Activated effector memory CD4-positive, alpha-beta T cell treated with Interleukin-2 at 50 U/mL for 16 hours (primary cell): ENCODE data around the gene KSR2.
"Not testable (repeated sequence)": the region's sequence is repeated elsewhere in the genome, so short reads cannot be mapped to it uniquely, and the experiment has no call there.

ENCODE experiments used
- DNase-seq: peaks from one replicate; pipeline ENCODE4 v3.0.0-alpha.2; 2020

Gene KSR2

DNA sequence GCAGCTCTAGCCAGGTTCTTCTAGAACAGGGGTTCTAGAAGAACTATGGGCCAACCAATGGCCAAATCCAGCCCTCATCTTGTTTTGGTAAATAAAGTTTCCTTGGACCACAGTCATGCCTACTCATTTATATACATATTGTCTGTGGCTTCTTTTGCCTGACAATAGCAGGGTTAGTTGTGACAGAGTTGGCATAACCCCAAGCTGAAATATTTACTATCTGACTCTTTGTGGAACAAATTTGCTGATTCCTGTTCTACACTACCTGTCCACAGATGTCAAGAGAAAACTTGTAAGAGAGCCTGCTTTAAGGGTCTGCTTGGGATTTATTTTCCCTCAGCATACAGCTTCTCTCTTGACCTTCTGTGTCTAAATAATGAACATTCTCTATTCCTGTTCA is 289.0 kb downstream of the KSR2 start:
- no peak for DNase-seq

- no peak for DNase-seq
Observed at GRCh38 chr12:117674763-117675162, 294.0 kb downstream of the KSR2 start.

DNA sequence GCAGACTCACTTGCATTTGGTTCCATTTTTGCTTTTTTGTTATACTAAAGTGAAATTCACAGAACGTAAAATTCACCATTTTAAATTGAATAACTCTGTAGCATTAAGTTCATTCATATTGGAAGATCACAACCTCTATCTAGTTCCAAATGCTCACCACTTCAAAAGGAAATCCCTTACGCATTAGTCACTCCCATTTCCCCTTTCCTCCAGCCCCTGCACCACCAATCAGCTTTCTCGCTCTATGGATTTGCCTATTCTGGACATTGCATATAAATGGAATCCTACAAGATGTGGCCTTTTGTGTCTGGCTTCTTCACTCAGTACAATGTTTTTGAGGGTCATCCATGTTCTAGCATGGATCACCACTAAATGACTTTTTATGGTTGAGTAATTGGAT is 294.5 kb downstream of the KSR2 start:
- no peak for DNase-seq

DNA sequence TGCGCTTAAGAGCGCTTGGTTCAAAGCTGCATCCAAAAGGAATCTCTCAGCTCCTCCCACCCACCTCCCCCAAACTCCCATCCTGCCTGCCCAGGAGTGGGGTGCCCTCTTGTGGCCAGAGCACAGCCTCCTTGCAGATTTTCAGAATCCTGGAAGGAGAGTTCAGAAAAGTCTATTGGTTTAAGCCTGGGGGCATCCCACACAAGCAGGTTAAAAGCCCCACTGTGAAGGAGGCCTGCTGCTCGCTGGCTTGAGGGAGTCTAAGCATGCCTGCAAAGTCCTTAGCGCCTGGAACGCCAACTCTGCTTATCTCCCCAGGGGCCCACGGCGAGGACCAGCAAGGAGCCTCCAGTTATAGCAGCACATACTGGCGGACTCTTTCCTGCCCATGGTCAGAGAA is 297.1 kb downstream of the KSR2 start:
- no peak for DNase-seq

DNA sequence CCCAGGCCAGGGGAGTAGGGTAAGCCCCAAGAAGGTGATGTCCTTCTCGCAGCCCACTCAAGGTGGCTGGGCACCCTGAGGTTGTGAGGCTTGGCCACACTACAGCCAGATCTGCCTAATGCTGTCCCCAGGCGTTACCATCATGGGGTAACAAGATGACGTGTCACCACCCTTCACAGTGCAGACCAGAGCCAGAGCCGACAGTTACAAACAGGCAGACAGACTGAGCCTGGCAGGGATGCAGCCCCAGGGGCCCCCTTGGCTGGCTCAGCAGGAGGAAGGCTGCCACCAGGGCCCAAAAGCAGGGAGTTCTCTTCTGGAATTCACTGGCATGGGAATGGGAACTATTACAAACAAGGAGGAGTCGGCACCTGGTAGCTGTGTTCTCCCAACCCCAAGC is 304.6 kb downstream of the KSR2 start:
- no peak for DNase-seq

DNA sequence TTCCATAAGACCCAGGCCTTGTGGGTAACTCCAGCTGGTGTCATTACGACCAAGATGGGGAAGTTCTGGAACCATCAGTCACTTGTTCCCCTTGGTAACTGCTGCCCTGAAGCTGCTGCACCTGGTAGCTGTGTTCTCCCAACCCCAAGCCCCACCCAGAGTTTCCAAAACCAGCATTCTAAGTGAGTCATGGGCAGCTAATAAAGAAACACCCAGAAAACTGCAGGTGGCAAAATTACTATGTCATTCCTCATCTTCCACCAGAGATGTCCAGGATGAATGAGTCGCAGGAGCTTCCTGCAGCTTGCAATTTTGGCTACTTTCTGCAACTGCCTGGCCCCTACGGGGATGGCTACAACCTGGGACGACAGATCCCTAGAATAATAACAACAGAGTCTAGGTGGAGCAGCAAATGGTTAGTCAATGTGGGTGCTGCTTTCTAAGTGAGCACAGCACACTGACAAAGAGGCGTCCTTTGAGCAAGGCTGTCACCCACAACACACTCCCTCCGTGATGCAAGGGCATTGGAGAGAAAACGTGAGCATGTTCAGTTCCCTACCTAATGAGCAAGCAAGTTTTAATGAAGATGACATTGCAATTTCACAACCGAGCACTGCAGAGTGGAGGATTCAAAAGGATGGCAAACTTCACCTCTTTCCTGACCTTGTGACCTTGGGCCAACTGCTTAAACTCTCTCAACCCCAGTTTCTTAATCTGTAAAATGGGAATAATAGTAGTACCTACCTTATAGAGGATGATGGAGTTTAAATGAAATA is 306.0 kb downstream of the KSR2 start:
- DNase-seq = no peak

GRCh38 chr12:117662220-117662619 is 306.6 kb downstream of the KSR2 start:
- no peak for DNase-seq

GRCh38 chr12:117661471-117661870 is 307.3 kb downstream of the KSR2 start:
- DNase-seq = no peak

GRCh38 chr12:117660896-117661295 is 307.9 kb downstream of the KSR2 start:
- no peak for DNase-seq

DNA sequence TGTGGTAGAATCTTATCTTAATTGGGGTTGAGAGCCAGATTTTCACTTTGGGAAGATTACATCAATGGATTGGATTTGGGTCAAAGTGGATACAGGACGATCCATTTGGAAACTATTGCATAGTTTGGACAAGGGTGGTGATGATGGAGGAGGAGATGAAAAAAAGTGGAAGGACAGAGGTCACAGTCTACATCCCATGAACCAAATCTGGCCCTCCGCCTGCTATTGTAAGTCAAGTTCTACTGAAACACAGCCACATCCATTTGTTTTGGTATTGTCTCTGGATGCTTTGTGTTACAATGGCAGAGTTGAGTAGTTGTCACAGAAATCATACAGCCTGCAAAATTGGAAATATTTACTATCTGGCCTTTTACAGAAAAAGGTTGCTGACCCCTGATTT is 310.6 kb downstream of the KSR2 start:
- DNase-seq = no peak

DNA sequence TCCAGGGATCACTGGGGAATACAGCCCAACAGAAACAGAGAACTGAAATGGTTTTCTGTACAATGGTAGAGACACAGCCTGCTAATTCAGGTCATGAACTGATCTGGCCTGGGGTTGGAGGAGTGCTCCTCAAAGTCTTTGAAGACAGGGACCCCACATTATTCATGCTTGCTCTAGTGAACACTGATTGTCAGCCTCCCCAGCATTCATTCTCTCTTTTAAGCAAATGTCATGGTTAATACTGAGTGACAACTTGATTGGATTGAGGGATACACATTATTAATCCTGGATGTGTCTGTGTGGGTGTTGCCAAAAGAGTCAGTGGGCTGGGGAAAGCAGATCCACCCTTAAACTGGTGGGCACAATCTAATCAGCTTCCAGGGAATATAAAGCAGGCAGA is 319.0 kb downstream of the KSR2 start:
- no peak for DNase-seq

DNA sequence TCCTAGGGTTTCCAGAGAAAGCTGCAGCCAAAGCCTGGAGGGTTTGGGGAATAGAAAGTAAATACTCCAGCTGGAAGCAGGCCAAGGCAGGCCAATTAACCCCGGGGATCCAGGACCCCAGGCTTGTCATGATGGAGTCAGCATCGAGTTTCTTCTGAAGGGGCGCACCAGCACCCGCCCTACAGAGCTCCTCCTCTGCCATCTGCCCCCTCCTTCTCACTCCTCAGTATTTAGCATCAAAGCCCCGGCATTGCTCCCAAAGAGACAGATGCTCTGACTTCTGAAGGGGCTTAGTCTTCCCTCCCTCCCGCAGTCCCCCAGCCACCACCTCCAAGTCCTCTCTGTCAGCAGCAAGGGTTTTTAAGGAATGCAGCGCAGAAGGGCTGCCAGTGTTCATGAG is 322.3 kb downstream of the KSR2 start:
- no peak for DNase-seq

DNA sequence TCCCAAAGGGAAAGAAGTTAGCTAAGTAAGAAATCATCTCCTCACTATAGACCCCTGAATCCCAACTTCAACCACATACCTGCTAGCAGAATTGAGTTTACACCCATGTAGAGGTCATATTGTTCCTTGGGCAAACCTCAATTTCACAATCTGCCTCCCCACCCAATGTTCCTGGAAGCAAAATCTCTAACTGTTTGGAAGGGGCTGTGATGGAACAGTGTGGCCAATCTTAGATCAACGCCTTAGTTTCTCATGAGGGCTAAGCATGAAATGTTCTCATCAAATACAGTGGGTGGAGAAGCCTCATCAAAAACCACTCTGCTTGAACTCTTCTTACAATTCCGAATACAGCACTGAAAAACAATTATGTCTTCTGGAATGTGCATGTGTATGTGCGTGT is 323.3 kb downstream of the KSR2 start:
- DNase-seq = no peak

- DNase-seq = no peak
Observed at GRCh38 chr12:117643971-117644370, 324.8 kb downstream of the KSR2 start.

DNA sequence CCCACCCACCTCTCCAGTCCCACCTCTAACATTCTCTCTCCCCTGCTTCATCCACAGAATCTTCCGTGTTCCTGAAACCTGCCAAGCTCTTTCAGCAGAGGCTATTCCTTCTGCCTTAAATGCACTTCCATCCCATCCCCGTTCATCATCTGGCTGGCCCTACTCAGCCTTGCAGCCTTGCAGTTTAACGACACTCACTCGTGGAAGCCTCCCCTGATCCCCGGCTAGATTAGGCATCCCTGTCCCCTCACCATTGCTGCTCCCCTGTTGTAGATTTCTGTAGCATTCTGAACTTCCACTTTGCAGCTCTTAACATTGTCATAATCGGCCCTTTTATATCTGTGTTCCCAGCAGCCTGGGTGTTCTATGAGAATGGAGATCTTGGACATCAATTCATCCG is 326.9 kb downstream of the KSR2 start:
- DNase-seq = no peak

DNA sequence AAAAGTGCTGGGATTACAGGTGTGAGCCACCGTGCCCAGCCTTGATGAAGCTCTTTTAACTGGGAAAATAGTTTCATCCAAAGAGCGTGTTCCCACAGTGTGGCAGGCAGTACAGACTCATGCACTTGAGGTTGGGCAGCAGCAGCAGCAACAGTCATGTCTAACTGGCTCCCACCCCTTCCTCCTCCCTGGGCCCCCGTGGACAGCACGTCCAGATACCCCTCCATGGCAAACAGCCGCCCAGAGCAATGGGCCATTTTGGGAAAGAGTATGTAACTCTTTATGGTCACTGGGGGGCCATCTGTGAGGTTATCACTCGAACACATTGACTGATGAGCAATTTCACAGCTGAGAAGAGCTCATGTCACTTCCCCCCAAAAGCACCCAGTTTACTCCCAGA is 328.3 kb downstream of the KSR2 start:
- DNase-seq = no peak

GRCh38 chr12:117629454-117629853 is 339.3 kb downstream of the KSR2 start:
- no peak for DNase-seq

- DNase-seq = not testable (repeated sequence)
Observed at GRCh38 chr12:117628711-117629110, 340.1 kb downstream of the KSR2 start.

- DNase-seq = no peak
Observed at GRCh38 chr12:117622741-117623140, 346.0 kb downstream of the KSR2 start.

GRCh38 chr12:117622087-117622486 is 346.7 kb downstream of the KSR2 start:
- DNase-seq = no peak

- no peak for DNase-seq
Observed at GRCh38 chr12:117607778-117608177, 361.0 kb downstream of the KSR2 start.

GRCh38 chr12:117606945-117607344 is 361.8 kb downstream of the KSR2 start:
- no peak for DNase-seq

DNA sequence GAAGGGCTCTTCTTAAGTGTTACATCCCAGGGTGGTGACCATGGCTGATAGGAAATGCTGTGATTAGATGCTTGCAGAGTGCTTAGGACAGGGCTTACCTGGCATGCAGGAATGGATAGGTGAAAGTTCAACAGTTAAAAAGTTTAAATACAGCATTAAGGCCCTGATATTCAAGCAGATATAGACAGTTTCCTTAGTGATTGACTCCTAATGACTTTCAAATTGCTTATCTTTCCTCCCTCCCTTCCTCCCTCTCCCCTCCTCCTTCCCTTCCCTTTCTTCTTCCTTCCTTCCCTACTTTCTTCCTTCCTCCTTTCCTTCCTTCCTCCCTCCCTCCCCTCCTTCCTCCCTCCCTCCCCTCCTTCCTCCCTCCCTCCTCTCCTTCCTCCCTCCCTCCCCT is 362.8 kb downstream of the KSR2 start:
- no peak for DNase-seq

DNA sequence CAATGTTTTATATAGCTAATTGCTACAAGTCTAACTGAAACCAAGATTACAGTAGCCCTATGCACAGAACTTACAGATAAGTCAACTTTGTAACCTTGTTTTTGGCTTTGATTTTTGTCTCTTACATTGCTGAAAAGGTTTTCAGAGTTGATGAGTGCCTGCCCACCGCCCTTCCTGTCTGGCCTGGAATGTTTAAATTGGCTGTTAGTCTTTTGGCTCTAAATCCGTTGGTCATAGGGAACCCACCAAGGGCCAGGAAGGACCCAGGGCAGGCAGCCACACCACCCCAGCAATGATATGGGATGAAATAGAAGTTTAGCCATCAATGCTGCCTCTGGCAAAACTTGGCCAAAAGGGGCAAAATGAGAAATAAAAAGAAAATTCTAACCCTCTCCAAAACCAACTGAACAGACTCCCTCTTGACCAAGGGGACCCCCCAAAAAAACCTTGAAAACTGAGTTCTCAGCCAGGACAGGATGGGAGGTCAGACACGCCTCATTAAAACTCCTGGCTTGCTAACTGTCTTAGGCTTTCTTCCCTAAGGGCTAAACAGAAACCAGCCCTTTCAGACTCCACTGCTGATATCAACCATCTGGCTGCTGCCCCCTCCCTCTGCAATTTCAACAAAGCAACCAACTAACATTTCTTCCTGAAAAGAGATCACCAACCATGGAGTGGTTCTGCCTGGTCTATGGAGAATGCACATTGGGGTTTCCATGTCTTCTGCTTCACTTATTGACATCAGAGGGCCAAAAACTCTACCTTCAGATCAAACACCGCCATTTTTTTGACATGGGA is 365.3 kb downstream of the KSR2 start:
- no peak for DNase-seq

DNA sequence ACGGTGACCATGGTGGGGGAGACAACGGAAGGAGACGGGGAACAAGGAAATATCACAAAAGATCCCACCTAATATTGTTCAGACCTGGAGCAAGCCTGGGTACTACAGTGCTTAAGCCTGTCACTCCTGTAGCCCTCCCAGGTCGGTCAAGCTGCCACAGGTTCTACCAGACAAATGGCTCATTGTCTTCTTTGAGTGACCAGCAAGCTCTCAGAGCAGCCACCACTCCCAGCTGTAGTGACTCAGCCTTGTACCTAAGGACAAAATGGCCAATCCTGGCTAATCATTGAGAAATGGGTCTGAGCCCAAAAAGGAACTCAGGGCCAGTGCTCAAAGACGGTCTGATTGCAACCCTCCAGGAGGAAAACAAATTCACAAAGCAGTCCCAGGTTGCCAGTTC is 368.9 kb downstream of the KSR2 start:
- DNase-seq = no peak
